GM19328 (cell line): ENCODE data around the gene LGI1.

Experiments used
- ATAC-seq: cut with Tn5 transposase; IDR thresholded peaks from one replicate; pipeline ENCODE4 v1.9.1; 2021; ENCODE audit warnings: mild to moderate bottlenecking, moderate library complexity; ENCODE audit not compliant: unreplicated experiment

The LGI1 gene

DNA sequence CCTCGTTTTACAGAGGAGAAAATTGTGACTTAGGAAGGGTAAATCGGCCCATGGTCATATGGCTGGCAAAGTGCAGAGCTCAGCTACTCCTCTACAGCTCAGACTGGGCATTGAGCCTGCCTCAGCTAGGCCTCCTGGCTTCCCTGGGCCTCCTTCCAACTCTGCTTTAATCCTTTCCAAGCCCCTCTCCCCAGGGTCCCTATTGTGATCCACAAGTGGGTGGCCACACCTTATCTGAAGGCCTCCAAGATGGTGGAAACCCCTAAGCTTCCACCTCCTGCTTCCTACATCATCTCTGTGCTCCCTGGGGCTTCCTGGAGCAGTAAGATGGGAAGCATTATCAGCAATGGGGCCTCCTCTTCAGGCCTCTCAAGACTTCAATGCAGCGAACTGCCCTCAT lies 3.0 kb upstream of the LGI1 start:
- ATAC-seq: no peak

DNA sequence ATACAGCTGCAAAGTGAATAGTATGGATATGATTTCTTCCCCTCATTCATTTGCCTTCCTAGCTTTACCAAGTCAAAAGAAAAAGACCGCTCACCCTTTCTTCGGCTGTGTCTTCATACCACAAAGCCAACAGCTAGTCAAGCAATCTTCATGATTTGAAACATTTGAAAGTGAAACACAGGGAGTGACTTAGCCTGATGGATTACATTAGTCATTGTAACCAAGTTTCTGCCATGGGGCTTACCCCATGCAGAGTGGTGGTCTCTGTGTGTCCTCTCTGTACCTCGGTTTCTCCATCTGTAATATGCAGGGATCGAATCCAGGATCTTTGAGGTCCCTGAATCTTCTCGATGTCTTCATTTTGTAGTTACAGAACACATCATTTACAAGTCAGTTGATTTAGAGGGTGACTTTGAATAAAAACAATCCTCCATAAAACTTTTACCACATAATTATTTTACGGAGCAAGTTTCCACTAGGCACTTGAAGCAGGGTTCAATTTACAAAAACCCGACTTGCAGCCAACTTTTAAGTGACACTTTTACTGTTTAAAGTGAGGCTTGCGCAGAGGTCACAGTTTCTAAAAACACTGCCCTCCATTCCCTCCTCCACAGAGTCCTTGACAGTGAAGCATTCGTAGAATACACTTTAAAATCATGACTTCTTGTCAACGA lies 2.2 kb upstream of the LGI1 start:
- ATAC-seq: no peak

DNA sequence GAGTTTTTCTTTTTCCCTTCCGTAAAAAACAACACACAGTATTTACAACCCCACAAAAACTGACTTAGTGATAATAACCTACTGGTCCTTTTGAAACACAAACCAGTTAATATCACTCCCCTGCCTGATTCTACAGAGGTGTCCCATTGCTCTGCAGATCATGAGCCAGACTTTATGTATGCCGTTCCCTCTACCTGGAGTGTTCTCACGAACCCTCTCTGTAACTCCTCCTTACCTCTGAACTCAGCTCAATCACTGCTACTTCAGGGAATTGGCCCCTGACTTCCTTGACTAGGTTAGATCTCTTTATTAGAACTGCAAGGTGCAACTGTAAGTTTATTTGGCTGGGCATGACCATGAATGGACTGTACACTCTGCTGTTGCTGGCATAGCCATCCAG lies 1.6 kb upstream of the LGI1 start:
- ATAC-seq: no peak

DNA sequence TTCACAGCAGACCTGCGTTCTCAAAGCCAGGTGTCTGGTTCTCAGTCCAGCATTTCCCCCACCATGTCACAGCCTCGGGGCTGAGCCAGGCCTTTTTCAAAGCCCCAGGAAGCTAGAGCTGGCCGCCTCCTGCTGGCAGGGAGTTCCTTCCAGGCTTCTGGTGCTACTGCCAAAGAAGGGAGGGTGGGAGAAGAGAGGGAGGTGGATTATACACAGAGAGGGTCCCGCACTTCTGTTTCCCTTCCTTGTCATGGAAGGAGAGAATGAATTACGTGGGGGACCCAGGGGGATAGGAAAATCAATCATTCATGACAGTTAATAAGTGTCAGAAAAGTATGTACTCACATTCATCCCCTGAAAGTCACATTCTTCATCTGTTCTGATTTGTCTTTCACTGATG lies 600 bp upstream of the LGI1 start:
- no peak for ATAC-seq

DNA sequence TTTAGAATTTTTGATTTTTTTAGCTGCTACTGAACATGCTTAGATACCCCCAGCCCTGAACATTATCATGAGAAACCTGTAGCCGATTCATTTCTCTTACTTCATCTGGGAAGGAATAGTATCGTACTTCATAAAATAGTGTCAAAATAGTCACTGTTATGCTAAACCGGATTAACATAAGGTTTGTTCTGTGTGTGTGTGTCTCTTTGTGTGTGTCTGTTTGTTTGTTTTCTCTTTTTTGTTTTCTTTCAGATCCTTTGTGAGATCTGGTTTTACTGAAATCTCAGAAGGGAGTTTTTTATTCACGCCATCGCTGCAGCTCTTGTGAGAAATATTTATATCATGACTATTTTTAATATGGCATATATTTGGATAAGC lies 761 bp downstream of the LGI1 start:
- no peak for ATAC-seq

DNA sequence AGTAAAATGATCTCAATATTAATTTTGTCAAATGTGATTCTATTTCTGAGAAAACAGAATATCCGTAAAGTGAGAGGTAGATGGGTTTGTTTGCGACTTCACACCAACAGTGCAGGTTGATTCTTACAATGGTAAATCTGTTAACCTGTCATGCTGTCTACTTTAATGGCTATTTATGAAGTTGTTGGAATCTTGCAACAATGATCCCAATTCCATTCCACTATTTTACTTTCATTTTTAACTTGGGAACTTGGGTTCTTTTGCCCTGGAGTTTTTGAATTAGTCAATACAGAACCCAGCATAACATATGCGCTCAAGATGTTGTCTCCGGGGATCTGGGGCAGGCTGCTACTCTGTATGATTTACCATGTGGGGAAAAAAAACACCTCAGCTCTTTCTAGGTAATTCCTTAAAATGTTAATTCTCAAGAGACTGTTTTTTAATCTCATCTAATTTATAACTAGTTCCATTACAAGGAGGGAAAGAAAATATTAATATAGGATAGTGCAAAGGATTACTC lies 1.2 kb downstream of the LGI1 start:
- no peak for ATAC-seq

DNA sequence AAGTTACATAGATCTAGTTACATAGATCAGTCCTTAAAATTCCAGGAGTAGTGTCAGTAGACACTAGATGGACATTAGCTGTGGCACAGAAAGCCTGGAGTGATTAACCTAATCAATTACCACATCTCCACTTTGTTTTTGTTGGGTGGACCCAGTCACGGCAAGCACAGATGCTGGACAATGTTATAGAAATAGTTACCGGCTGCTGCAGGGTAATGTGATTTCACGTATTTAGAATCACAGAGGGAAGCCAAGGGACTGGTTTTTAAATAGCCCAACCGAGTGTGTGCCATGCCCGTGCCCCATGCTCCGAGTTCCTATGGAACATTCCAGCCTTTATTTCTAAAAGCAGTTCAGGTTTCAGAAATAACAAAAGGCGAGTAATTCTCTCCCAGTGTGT lies 2.8 kb downstream of the LGI1 start:
- no peak for ATAC-seq

DNA sequence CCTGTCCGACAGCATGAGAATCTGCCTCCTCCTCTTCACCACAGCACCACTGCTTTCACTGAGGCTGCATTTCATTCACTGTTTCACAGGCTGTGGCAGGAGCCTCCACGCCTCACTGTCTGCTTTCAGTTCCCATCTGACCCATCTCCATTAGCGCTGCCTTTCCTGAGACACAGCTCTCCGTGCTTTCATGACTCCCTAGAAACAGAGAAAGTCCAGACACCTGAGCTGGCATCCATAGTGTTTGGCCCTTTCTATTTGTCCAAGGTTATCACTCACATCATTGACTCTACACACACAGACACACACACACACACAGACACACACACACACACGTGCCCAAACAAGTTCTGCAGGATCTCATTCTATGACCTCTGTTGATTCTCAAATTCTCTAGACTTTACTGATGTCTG lies 5.2 kb downstream of the LGI1 start:
- ATAC-seq: no peak

DNA sequence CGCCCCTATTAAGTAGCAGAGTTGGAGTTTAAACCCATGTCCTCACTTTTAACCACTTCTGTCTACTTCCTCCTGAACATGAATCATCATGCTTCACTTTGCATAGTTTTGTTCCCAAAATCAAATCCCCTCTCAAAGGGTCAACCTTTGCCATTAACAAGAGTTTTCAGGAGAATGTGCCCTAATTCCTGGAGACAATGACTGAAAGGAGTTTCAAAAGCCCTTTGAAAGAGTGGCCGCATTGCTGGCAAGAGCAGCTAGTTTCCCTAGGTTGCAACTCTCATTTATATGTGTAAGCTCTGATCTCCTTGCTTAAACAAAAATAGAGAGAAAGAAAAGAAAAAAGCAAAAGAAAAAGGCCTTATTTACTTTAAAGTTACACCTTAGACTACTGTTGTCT lies 9.2 kb downstream of the LGI1 start:
- ATAC-seq: no peak

DNA sequence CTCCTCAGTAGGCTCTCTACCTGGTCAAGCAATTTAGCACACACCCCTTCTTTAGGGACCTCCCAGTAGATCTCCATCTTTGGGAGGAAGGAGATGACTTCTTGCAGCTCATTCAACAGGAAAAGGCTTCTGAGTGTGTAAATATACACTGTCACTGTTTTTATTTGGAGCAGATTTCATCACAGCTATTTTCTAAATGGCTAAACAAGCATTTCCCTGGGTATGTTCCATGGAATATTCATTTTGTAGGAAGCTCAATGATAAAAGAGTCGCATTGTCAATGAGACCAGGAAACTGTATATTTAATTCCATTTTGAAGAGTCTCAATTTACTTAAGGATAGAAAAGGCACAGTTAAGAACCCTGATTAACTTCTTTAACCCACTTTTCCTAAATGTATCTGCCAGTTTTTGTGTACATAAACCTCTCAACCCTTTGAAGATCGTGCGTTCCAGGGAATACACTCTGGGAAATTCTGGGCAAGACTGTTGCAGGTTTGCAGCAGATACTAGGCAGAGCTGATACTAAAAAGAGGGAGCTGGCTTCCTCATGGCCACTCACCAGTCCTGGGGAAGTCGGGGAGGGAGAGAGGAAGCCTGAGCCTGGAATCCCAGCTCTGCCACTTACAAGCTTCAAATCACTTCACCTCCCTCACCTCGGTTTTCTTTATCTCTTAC lies 10.1 kb downstream of the LGI1 start:
- no peak for ATAC-seq

DNA sequence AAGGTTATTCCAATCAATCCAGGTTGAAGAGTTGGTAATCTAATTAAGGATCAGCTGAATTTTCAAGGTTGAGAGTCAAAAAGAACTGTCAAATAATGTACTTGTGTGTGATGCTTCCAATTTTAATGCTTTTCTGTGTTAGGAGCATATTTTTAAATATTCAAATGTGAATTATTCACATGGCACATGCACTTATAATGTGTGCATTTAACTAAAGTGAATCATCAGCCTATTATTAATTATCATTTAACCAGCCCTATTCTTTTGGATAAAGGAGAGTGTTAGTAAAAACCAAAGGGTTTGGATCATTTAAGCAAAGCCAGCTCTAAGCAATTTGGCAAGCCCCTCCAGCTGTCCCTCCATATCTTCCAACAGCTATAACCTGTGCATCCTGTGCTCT lies 11.2 kb downstream of the LGI1 start:
- no peak for ATAC-seq

DNA sequence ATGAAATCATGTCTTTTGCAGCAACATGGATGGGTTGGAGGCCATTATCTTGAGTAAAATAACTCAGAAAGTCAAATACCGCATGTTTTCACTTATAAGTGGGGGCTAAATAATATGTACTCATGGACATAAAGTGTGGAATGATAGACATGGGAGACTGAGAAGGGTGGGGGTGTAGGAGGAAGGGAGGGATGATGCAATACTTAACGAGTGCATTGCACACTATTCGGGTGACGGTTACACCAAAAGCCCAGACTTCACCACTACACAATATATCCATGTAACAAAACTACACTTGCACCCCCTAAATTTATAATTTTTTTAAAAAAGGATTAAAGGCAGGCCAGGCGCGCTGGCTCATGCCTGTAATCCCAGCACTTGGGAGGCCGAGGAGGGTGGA lies 13.6 kb downstream of the LGI1 start:
- no peak for ATAC-seq

DNA sequence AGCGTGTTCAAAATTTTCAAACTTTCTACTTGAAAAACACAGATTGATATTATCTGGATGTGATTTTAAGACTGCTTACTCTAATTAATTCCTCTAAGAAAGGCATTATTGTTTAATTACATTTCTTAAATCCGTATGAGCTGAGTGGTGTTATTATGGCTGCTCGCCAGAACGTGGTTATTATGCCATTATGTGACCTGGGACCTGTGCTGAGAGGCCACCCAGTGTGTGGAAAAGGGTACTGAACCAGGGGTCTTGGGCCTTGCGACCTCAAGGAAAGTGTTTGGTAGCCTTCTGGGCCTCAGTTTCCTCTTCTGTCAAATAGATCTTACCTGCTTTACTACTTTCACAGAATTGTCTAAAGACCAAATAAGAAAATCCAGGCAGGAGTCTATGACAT lies 15.4 kb downstream of the LGI1 start:
- no peak for ATAC-seq

DNA sequence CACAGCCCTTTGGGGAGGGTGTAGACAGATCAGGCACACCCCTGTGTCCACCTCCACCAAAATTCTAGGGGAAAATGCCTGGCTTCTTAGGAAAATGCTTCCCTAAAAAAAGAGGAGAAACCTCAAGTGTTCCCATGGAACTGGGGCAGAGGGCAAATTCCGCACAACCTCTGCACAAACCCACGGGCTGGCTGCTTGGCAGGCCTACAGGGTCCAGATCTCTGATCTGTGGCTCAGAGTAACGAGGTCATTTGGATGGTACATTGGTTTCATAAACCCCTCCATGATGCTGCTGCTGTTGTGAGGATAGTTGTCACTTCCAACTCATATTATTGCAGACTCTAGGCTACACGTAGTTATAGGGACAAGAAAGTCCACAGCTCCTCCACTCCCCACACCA lies 16.0 kb downstream of the LGI1 start:
- ATAC-seq: no peak

DNA sequence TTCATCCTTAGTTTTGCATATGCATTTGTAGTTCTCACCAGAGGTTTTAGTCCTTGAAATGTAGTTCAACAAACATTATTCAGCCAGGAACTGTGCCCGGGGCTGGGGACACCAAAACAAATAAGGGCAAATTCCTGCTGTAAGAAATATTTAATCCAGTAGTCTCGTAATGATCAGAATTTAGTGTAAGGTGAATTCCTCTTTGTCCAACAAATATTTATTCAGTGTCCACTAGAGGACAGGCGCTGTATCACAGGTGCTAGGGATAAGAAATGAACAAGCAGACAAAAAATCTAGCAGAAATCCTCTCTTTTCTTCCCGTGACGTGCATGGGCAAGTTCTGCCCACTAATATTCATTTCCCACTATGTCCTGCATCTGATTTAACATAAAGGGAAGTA lies 17.6 kb downstream of the LGI1 start:
- no peak for ATAC-seq

DNA sequence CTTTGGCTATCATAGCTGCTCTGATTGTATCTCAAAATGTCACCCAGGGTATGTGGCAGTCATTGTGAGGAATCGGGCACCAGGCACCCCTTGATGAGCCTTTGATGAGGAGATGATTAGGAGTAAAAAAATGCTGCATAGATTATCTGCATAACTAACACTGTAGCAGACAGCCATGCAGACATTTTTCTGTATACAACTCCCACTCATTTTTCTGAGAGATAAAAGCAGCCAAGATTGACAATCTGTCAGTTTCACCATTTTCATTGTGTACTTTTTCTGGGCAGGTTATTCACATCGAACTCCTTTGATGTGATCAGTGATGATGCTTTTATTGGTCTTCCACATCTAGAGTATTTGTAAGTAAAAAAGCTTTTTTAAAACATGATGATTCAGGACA lies 19.4 kb downstream of the LGI1 start:
- ATAC-seq: no peak

DNA sequence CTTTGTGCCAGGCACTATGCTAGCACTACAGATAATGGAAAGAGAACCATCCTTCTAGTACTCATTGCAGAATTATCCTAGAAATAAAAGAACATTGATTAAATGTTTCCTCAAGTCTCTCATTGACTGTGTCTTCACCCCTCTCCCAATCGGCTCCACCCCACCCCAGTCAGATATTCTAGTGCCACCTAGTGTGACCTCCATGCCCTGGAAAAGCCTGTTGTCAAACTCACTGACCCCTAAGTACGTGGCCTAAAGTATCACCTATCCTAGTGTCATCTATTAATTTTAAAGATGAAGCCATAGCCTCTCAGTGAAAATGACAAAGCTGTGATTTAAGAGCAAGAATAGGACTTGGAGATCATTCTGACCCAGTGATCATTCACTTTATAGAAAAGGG lies 26.3 kb downstream of the LGI1 start:
- ATAC-seq: no peak

DNA sequence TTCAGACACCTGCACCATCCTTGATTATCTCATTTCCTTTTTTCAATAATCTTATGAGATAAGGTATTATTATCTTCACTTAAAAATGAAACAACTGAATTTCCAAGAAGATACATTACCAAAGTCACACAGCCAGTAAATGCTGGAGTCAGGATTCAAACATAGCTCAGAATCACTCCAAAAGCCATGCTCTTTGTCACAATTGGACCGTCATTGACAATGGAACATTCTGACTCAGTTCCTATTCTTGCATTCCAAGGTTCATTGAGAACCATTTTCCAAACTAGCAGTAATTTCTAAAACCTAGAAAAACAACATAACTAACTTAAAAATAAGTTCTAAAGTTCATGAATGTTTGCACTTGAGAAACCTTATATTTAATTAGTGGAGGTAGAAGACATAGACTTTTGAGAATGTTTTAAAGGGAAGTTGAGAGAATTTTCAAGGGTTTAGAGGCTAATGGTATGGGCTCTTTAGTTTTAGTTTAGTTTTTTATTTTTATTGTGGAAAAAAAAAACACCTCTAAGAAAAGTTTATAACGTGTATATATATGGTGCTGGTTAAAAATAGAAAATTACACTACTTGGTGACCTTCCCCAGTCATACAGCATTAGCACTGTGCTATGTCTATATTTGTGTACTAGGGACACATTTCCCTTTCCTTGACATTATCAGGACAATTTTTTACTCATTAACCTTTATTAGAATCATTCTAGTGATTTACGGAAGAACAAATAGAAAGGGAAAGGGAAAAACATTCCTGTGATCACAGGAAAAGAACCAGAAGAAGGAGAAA lies 30.9 kb downstream of the LGI1 start:
- no peak for ATAC-seq

DNA sequence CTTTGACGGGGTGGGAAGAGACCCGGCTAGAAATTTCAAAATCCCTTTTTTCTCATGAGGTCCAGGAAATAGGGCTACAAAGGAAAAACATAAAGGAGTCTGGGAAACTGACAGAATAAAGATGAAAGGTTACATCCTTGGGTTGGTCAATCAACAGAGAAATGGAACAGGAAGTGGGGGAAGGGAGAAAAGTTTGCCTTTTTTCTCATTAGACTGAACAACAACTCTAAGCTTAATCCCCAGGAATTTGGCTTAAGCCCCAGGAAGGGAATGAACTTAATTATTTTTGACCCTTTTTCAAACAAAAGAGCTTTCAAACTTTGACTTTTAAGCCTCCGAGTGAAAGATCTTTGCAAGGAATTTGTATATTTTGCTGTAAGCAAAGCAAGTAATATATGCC lies 32.7 kb downstream of the LGI1 start:
- no peak for ATAC-seq

DNA sequence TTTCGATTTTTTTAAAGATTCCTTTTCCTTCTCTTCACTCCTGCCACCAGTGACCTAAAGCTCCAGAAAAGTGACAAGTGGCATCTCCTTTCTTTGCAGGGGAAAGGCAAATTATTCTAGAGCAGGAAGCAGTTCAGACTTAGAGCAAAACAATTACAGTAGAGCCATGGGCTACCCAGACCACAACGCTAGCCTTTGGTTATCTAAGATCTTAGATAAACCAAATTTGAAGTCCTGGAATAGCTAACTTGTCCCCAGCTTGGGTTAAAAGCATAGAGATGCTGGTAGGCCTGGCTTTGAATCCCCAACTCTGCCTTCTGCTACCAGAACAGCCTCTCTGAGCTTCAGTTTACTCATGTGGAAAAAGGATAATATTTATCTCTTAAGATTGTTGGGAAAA lies 38.4 kb downstream of the LGI1 start:
- no peak for ATAC-seq

DNA sequence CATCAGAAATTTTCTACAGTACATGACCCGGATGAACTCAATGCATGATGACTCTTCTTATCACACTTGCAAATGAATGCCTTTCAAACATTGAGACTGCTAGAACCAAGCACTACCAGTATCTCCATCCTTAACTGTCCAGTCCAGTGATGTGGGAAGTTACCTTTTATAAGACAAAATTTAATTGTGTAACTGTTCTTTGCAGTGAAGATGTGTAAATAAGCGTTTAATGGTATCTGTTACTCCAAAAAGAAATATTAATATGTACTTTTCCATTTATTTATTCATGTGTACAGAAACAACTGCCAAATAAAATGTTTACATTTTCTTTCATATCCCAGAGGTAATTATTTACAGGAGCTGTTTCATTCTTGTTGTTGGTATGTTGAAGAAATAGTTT lies 40.1 kb downstream of the LGI1 start:
- ATAC-seq: no peak

DNA sequence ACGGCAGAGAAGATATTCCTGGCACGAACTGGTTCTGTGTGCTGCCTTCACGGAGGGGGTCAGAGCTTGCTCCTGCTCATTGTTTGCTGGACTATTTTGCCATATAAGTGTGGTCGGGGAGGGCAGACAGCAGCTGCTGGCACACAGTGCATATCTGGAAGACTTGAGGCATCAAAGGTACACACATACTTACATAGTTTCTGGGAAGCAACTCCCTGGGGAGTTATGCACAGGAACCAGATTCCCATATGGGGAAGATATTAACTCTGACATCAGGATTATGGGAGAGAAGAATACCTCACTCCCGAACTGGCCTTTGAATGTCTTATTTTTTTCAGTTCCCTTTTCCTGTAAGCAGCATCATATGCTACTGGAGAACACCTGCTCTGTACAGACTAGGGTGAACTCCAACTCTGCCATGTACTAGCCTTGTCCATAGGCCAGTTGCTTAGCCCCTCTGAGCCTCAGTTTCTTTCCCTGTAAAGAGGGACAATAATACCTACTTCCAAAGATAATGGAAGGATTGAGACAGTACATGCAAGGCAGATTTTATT lies 41.5 kb downstream of the LGI1 start:
- no peak for ATAC-seq
